ENCODE measurements around the gene RGS3. TPM values are rescaled to one million over a fixed set of nuclear protein-coding genes. Genes with fewer than 3 reads are reported as not detected.

The RGS3 gene
- total and polyA plus RNA-seq, 2 donors (not counting 3 experiments of a cell fraction or from before 2014, with no cell fraction given), result 356 to 416 TPM

DNA sequence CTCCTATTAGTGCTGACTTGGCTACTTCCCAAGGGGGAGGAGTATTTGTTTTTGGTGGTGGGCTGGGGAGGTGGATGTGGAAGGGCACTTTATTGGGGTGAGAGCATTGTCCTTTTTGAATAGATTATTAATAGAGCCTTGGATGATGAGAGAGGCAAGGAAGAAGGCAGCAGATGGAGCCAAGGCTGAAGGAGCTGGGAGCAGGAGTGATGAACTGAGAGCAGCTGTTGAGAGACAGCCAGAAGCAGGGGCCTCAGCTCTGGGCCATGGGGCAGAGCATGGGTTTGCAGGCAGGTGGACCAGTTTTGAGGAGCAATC lies 29.6 kb downstream of the RGS3 start:
- no peak overlapping the region for H3K4me3 ChIP-seq (replicated peaks in 1 of 3; ENCODE audit: insufficient read depth in 1 of 3, low read depth in 1 of 3, low read length in 3 of 3)
- H3K9me3 ChIP-seq (replicated peaks; ENCODE audit: control insufficient read depth, insufficient read depth, low read length), result no peaks in the 10 kb centered on the region
- H3K4me1 ChIP-seq (ENCODE audit: control insufficient read depth, extremely low read depth, insufficient read depth, low read length), result peaks cover 8% of the 10 kb centered on the region
- FAIRE-seq (no peak), DNase-seq (ENCODE audit: low read depth, low spot score) (no peak)
- no peaks in the 10 kb centered on the region for H3K9me1 ChIP-seq (replicated peaks; ENCODE audit: control insufficient read depth, extremely low read depth, insufficient read depth, low read length)
- H3K27ac ChIP-seq (ENCODE audit: insufficient read depth, low read depth, low read length), result no peak overlapping the region
- no peaks in the 10 kb centered on the region for H3K27me3 ChIP-seq (ENCODE audit: control insufficient read depth in 2 of 2, insufficient read depth in 2 of 2, low read length in 2 of 2)
- no peak overlapping the region for H3K4me2 ChIP-seq (ENCODE audit: insufficient read depth, low read length)
- no peaks in the 10 kb centered on the region for H3K79me2 ChIP-seq (ENCODE audit: control insufficient read depth, insufficient read depth, low read length)
- H4K20me1 ChIP-seq (replicated peaks; ENCODE audit: control insufficient read depth, extremely low read depth, insufficient read depth, low read length), result no peaks in the 10 kb centered on the region
- POLR2A ChIA-PET, result interaction anchor here (0.7 kb wide), 1 partner anchor 10 kb away, joined by 6 read pairs; no protein-coding TSS in a partner anchor
- H2AFZ ChIP-seq (ENCODE audit: low read depth, low read length), result no peak overlapping the region
- H3K9ac ChIP-seq (replicated peaks; ENCODE audit: extremely low read depth, insufficient read depth, low read length), result no peak overlapping the region
- TF ChIP-seq EZH2 (IDR thresholded peaks at IDR 0.05; ENCODE audit: borderline replicate concordance, low read depth, low read length, severe bottlenecking), result no peak
- no peak for TF ChIP-seq JUN (IDR thresholded peaks at IDR 0.05; ENCODE audit: borderline replicate concordance, insufficient read depth, insufficient read length, low read depth)
- no peak for TF ChIP-seq POLR2A (IDR thresholded peaks at IDR 0.05; ENCODE audit: low read depth, low read length)
- TF ChIP-seq MAX (IDR thresholded peaks at IDR 0.05; ENCODE audit: insufficient read depth, insufficient read length), result no peak
- no peak for TF ChIP-seq FOS (IDR thresholded peaks at IDR 0.05; ENCODE audit: borderline replicate concordance, insufficient read depth, low read length)
- TF ChIP-seq MYC (IDR thresholded peaks at IDR 0.05; ENCODE audit: low read depth, low read length), result no peak
- no peak for TF ChIP-seq CTCF (IDR thresholded peaks at IDR 0.05; ENCODE audit: extremely low read depth in 1 of 2, insufficient read depth in 1 of 2, low read depth in 1 of 2, low read length in 2 of 2)
- no peak for TF ChIP-seq POLR2AphosphoS5 (IDR thresholded peaks at IDR 0.05; ENCODE audit: insufficient read depth, low read depth, low read length)
- no peak for TF ChIP-seq GATA2 (IDR thresholded peaks at IDR 0.05; ENCODE audit: insufficient read depth, insufficient read length, low read depth, low read length)
- intact Hi-C loops (cut with micrococcal nuclease), result no loop called here
- BruUV-seq (replicated peaks), result no TSS peak
- dilution Hi-C loops (cut with MboI; ENCODE audit: extremely low pct_ligation_motif_present, low sequenced_read_pairs), result no loop called here
- CTCF ChIA-PET, result interaction anchor here (0.8 to 3.1 kb wide), 10 partner anchors 8 to 98 kb away, joined by 3 to 14 read pairs (median 8); no protein-coding TSS in a partner anchor
- no peaks in the 10 kb centered on the region for H3K36me3 ChIP-seq (ENCODE audit: control insufficient read depth in 2 of 2, extremely low read depth in 1 of 2, insufficient read depth in 2 of 2, low read length in 2 of 2)
